ENCODE measurements around the gene SART3. TPM values are rescaled to one million over a fixed set of nuclear protein-coding genes. Genes with fewer than 3 reads are reported as not detected.

SART3 gene
- total and polyA plus RNA-seq, 8 donors, result 11.7 to 106 (median 51.1) TPM

DNA sequence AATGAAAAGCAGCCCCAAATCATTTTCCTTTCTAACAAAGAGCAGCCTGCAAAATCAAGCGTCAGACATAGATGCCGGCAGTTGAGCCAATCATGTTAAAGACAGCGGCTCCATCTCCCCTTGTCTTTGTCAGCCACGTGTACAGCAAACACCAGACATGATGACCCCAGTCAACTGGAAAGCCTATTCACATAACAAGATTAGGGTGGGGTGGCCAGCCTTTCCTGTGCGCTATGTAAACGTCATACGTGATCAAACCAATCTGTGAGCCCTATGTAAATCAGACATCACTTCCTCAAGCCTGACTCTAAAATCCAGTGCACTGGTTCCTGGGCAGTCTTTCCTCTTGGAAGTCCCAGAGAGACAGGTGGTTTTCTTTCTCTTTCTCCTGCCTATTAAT is 55.8 kb downstream of the SART3 start:
- intact Hi-C loops (cut with DNase I; ENCODE audit: low total_unique reads), result no loop called here
- WGBS, 5 donors, result 51 to 76% (median 61%) methylated on average over 7 of the region's 7 CpGs
- H3K27ac ChIP-seq, result no peak overlapping the region

DNA sequence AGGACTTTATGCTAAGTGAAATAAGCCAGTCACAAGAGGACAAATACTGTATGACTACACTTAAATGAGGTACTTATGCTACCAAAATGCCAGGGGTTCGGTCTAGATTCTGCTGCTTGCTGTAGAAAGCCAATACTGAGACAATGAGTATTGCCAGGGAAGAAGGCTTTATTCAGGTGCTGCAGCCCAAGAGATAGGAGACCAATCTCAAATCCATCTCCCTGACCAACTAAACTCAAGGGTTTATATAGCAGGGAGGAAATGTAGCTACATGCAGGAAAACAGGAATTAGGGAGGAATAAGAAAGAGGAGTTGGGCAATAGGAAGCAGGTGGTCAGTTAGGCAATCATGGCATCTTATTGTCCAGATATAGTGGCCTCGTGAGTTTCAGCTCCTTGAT is 58.1 kb downstream of the SART3 start:
- WGBS, 5 donors, result 63 to 91% (median 76%) methylated on average over 2 of the region's 2 CpGs
- TF ChIP-seq CTCF (IDR thresholded peaks at IDR 0.05), result no peak
- TF ChIP-seq POLR2A (IDR thresholded peaks at IDR 0.05), result no peak
- TF ChIP-seq POLR2AphosphoS5 (IDR thresholded peaks at IDR 0.05), result no peak
- no peak for TF ChIP-seq EP300 (IDR thresholded peaks at IDR 0.05)

More for the DNA sequence above, 55.8 kb downstream of the SART3 start:
- no peaks in the 10 kb centered on the region for H3K4me1 ChIP-seq
- H3K36me3 ChIP-seq, result no peaks in the 10 kb centered on the region
- H3K4me3 ChIP-seq, result no peak overlapping the region
- peaks cover 0 to 7% (median 0%) of the 10 kb centered on the region in 3 donors for H3K27me3 ChIP-seq
- TF ChIP-seq POLR2A (IDR thresholded peaks at IDR 0.05), result no peak
- TF ChIP-seq CTCF (IDR thresholded peaks at IDR 0.05), result no peak
- no peak for TF ChIP-seq POLR2AphosphoS5 (IDR thresholded peaks at IDR 0.05)
- no peak for TF ChIP-seq EP300 (IDR thresholded peaks at IDR 0.05)
- DNase-seq, result no peak
- peaks cover 7 to 19% (median 17%) of the 10 kb centered on the region in 4 donors for H3K9me3 ChIP-seq

DNA sequence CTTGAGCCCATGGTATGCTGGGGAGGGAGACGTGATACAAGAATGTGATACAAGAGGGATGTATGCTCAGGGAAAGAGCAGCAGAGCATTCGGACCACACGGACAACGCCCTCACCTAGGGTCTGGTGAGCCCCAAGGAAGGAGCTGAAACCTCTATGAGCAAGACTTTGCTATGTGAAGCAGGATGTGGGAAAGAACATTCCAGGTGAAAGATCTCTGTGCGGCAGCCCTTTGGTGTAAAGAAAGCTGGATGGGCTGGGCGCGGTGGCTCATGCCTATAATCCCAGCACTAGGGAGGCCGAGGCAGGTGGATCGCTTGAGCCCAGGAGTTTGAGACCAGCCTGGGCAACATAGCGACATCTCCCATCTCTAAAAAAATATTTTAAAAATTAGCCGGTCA is 62.8 kb downstream of the SART3 start:
- no peak overlapping the region for H3K27ac ChIP-seq
- H3K9me3 ChIP-seq, result peaks cover 4 to 15% (median 9%) of the 10 kb centered on the region in 4 donors
- intact Hi-C loops (cut with DNase I; ENCODE audit: low total_unique reads), result no loop called here
- H3K36me3 ChIP-seq, result no peaks in the 10 kb centered on the region
- WGBS, 5 donors, result 81 to 85% (median 84%) methylated on average over 11 of the region's 11 CpGs
- no peak overlapping the region for H3K4me3 ChIP-seq
- H3K27me3 ChIP-seq, result peaks cover 0 to 37% (median 0%) of the 10 kb centered on the region in 3 donors
- no peaks in the 10 kb centered on the region for H3K4me1 ChIP-seq
- no peak for DNase-seq
- TF ChIP-seq CTCF (IDR thresholded peaks at IDR 0.05) (no peak), POLR2A (IDR thresholded peaks at IDR 0.05) (no peak), POLR2AphosphoS5 (IDR thresholded peaks at IDR 0.05) (no peak)

More for the DNA sequence above, 58.1 kb downstream of the SART3 start:
- H3K36me3 ChIP-seq, result no peaks in the 10 kb centered on the region
- H3K4me1 ChIP-seq, result no peaks in the 10 kb centered on the region
- peaks cover 7 to 19% (median 17%) of the 10 kb centered on the region in 4 donors for H3K9me3 ChIP-seq
- no peak for DNase-seq
- no peak overlapping the region for H3K27ac ChIP-seq
- no peak overlapping the region for H3K4me3 ChIP-seq
- H3K27me3 ChIP-seq, result peaks cover 0 to 13% (median 0%) of the 10 kb centered on the region in 3 donors
- intact Hi-C loops (cut with DNase I; ENCODE audit: low total_unique reads), result no loop called here

DNA sequence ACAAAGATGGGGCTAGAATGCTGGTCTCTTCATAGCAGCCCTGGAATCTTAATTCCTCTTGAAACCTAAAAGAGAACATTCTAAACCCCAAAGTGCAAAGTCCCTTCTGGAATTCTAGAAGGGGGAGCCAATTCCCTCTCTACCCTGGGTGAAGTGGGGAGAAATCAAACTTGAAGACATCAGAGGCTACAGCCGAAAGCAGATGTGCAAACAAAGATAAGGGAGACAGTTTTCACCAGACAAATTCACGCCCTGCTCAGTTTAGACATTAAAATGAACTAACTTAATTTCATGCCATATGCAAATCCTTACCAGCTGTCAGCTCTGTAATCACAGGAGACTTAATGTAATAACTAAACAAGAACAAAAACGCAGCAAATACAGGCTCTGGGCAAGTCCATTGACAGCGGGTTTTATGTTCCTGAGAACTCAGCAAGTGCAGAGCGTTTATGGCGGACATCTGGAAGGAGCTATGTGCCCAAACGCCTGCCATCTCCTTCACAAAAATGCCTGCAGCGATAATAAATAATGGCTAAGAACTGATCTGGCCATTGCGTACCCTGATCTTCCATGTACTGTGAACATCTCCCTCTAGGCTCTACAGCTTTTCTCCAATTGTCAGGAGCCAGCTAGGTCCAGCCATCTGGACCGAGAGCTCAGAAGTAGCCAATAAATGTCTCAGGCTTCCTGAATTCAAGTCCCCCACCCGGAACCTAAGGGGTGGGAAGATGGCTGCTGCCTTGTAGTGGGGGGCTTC is 65.0 kb downstream of the SART3 start:
- DNase-seq, result peak in 1 of 2 donors; percentile 6
- WGBS, 5 donors, result 65 to 80% (median 68%) methylated on average over 11 of the region's 11 CpGs
- H3K4me3 ChIP-seq, result no peak overlapping the region
- no peak overlapping the region for H3K27ac ChIP-seq
- intact Hi-C loops (cut with DNase I; ENCODE audit: low total_unique reads), result no loop called here
- no peaks in the 10 kb centered on the region for H3K9me3 ChIP-seq
- no peaks in the 10 kb centered on the region for H3K36me3 ChIP-seq
- no peaks in the 10 kb centered on the region for H3K4me1 ChIP-seq
- H3K27me3 ChIP-seq, result peaks cover 0 to 37% (median 0%) of the 10 kb centered on the region in 3 donors
- no peak for TF ChIP-seq CTCF (IDR thresholded peaks at IDR 0.05)
- no peak for TF ChIP-seq POLR2A (IDR thresholded peaks at IDR 0.05)
- no peak for TF ChIP-seq EP300 (IDR thresholded peaks at IDR 0.05)
- no peak for TF ChIP-seq POLR2AphosphoS5 (IDR thresholded peaks at IDR 0.05)
